Measurements from ENCODE around the gene MRPL14. TPM values are rescaled to one million over a fixed set of nuclear protein-coding genes. Genes with fewer than 3 reads are reported as not detected.
A peak's percentile ranks its signal among the peaks of the same experiment; 100 is the strongest.

The MRPL14 gene
- total RNA-seq, 1 donor from 2014 or later: 66.6 TPM

DNA sequence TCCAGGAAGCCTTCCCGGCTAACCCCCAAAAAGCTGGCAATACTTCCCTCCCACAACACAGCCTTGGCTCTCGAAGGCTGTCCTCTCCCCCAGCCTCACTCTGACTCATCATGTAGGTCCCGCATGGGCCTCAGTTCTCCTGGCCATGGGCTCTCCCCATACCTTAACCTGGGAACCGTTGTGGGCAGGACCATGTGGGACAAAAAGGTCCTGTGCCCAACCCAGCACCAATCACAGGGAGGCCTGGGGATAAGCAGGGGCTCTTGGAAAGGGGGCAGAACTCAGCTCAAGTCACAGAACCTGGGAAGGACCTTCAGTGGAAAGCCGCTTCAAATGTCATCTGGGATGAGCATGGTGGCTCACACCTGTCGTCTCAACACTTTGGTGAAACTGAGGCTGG is 45.5 kb downstream of the MRPL14 start:
- DNase-seq (ENCODE audit: low read depth): no peak

DNA sequence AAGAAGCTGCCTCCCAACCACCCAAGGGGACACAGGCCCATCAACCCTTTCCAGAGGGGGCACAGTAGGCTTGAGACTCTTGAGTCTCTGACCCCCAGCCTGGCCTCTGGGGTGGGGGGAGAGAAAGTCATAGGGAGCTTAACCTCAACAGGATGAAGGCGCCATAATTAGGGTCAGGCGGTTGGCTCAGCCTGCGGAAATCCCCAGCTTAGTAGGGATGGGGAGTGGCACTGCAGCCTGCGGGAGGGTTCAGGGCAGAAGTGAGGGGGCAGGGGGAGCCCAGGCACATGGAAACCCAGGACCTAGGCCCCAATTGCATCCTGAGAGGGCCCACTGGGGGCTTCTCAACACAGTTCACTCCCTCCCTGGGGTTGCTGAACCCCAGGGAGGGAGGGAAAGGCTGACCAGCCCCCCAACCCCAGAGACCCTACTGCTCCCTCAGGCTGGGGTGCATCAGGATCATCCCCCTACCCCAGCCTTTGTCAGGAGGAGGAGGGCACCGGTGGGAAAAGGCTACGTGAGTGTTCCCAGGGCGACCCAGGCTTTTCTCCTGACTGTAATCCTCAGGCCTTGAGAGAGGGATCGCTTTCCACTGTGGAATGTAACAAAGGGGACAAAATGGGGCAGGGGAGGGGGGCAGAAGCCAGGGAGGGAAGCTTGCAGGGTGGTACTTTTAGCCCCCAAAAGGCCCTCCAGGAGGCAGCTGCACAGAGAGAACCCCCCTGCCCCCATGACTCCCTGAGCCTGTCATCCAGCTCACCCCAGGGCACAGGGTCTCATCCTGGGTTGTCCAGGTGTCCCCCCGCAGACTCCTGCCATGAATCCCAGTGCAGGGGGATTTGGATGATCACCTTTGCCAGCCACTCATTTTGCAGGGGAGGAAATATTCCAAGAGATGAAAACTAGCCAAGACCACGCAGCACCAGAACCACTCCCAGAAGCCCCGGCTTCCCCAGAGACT is 46.4 kb downstream of the MRPL14 start:
- DNase-seq (ENCODE audit: low read depth): no peak

DNA sequence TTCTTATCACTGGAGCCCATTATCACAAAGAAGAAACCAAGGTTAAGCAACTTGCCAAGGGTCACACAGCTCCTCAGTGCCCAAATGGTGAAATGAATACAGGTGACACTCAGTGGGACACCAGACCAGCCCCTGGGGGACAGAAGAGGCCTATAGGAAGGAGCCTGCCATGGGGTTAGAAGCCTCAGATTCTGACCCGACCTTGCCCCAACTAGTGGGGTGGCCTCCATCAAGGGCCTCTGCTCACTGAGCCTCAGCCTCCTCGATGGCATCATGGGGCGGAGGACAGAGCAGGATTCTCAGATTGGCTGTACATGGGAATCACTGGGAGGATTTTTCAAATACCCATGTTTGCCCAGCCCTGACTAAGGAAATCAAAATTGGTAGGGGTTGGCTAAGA is 47.6 kb downstream of the MRPL14 start:
- no peak for DNase-seq (ENCODE audit: low read depth)

DNA sequence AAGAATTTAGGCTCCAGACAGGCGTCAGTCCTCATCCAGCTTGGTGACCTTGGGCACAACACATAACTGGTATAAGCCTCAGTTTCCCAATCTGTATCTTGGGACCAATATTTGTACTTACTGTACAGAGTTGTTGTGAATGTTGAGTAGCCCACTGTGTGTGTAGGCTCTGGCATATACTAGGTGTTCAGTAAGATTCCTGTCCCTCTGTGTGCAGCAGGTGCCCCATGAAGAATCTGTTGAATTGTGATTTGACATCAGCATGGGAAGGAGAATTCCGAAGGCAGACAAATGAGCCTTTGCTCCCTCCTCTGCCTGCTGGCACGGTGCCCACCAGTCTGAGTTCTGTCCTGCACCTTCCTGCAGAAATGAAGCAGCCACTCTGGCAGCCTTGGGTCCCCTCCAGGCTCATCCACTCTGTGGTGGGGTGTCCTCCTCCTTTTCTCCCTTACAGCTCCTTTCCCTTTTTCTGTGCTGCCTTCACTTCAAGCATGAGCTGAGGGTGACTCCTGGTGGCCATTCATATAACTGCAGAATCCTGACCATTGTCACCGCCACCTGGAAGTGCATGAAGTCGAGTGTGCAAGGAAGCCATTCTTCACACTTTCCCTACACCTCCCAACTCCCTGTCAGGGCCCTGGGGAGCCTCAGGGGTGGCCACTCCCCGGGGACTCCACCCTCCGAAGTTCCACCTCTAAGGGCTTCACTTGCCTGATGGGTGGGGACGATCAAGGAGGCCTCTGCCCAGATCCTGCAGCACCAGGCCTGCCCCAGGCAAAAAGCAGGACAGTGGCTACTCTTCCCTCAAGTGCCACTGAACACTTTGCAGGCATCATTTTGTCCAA is 48.2 kb downstream of the MRPL14 start:
- DNase-seq (ENCODE audit: low read depth): peak; percentile 77

DNA sequence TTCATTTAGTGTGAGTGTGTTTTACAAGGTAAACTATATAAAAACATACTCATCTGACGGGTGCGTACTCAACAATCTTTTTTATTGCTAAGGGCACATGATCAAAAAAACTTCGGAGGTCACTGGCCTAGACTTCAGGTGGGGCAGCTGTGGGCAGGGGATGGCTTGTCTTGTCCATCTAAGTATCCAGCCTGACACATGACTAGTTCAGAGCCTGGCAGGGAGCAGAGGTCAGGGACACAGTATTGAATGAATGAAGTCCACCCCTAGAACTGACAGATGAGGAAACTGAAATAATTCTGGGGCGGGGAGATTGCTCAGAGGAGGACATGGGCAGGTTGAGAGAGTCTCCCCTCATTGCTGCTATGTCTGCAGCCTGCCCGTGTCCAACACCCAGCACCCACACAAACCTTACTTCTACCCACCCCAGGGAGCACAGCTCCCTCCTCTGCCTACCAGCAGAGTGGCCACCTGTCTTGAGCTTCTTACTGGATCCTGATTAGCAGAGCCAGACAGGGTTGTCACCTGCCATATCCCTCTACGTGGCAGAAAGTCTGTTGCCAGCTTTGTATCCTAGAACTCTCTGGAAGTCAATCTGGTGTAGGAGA is 48.9 kb downstream of the MRPL14 start:
- DNase-seq (ENCODE audit: low read depth): no peak

DNA sequence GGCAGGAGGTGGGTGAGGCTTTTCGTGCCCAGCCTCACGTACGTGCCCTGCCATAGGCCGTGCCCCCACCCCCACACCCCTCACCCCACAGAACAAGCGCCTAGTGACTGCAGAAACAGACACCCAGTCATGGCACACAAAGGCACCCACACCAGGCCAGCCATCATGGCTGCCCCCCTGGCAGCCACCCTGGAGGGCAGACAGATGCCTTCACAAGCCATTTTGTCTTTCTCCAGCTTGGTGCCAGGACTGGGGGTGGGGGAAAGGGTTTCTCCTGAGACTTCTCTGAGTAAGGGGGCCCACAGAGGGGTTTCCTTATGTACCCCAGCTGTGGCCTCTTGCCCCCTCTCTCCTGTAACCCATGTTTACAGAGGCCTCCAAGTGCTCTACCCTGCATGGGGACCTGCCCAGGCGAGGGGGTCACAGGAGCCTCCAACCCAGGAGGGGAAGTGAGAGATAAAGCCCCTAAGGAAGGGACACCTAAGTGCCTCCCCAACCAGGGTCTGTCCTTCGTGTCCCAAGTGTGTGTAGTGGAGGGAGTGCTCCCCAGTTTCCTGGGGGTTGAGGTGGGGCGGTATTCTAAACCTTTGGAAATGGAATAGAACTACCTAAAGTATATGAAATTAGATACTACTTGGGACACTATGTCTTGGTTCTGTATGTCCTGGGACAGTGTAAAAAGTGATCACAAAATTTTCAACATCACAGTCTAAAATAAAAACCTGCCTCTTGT is 49.9 kb downstream of the MRPL14 start:
- no peak for DNase-seq (ENCODE audit: low read depth)

DNA sequence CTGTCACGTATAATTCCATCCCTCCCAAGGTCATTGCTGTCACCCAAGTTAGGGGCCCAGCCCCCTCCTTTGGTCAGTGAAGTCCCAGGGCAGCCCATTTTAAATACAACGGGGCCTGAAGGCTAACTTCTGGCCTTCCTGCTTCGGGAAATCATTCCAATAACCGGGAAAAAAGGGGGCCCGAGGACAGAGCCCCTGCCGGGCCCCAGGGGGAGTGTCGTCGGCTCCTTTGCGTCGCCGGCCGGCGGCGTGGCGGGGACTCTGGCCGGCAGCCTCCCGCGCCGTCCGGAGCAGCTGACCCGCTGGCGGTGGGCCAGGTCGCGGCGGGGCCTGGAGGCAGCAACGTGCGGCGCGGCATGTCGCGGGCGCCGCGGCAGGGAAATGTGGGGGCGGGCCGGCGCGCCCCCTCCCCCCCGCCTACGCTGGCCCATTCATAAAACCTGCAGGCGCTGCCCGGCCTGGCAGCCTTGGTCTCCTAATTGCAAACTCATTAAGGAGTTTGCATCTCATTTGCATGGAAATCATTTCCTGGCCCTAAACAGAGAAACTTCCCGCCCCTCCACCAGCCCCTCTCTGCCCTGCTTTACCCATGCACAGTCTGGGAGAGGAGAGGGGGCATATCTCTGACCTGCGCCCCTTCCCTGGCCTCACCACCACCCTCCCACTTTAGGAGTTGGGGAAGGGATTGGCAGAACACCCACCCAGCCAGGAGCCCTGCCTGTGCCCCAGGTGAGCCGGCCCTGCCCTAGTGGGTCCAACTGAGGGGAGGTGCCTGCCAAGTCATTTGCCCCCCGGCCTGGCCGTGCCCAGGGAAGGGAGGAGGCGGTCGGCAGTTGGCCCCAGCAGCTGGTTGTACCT is 50.7 kb downstream of the MRPL14 start:
- DNase-seq (ENCODE audit: low read depth): no peak

DNA sequence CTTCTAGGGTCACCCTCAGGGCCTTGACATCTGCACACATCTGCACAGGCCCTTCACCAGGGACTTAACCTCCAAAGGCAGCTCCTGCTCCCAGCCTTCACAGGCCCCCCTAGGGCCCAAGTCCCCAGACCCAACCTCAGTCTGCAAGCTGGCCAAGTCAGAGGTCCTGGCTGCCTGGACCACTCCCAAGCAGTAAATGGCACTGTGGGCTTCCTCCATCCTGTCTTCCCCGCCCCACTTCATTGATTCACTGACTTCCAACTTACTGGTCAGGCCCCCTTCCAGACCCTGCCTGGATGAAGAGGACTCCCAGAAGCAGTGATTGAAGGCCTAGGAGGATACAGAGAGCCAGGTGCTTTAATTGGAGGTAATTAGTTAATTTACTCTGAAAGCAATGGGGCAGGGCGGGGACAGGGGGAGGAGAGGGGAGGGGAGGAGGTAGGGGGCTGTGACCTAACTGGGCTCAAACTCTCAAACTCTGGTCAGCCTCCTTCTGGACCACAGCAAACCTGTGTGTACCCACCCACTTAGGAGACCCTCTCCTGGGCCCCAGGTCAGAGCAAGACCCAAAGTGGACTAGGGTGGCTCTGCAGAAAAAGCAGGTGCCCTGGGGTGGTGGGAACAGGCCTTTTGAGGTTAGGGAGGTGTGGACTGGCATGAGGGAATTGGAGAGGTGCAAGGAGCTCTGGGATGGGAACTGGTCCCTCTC is 51.5 kb downstream of the MRPL14 start:
- DNase-seq (ENCODE audit: low read depth): no peak

DNA sequence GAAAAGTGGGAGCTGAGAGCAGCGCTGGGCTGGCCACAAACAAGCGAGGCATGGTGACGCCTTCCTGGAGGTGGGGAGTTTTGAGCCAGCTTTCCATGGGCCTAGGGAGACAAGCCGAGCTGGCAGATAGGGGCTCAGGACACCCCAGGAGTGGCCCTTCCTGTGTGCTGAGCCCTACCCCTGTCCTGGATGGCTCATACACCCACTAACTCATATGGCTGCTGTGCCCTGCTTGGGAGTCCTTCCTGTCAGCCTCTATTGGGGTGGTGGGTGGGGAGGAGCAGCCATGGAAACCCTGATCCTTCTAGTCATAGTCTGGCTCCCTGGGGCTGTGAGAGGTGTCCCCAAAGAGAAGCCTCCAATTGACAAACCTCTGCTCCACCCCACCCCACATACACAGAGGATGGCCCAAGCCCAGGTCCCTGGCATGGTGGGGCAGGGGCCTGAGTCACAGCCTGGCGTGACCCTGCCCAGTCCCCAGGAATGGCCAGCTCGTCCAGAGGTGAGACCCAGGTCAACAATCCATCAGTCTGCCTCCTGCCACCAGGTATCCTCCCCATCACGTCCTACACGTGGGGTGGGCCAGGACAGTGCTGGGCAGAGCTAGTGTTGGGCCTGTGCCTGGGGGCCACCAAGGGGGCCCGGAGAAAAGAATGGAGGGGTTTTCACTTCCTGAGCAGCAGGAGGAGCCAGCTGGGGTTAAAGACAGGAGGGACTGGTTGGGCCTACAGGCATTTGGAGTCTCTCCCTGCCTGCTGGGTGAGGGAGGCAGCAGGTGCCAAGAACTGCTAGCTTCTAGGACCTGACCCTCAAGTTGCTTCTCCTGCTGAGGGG is 52.2 kb downstream of the MRPL14 start:
- no peak for DNase-seq (ENCODE audit: low read depth)

DNA sequence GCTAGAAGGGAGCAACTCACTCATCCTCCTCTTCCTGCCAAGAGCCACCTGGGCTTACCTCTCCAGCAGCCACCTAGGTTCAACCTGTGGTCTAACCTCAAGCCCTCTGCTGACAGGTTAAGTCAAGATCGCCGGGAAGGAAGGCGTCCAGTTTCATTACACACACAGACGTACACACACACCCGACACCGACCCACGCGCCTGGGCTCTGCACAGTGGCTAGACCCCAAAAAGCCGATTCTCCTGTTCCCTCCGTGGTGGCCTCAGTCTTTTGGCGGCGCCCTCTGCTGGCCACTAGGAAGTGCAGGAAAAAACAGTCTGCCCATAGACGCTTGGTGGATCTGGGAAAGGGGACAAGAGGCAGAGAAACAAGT is 52.8 kb downstream of the MRPL14 start:
- peak; percentile 85 for DNase-seq (ENCODE audit: low read depth)

DNA sequence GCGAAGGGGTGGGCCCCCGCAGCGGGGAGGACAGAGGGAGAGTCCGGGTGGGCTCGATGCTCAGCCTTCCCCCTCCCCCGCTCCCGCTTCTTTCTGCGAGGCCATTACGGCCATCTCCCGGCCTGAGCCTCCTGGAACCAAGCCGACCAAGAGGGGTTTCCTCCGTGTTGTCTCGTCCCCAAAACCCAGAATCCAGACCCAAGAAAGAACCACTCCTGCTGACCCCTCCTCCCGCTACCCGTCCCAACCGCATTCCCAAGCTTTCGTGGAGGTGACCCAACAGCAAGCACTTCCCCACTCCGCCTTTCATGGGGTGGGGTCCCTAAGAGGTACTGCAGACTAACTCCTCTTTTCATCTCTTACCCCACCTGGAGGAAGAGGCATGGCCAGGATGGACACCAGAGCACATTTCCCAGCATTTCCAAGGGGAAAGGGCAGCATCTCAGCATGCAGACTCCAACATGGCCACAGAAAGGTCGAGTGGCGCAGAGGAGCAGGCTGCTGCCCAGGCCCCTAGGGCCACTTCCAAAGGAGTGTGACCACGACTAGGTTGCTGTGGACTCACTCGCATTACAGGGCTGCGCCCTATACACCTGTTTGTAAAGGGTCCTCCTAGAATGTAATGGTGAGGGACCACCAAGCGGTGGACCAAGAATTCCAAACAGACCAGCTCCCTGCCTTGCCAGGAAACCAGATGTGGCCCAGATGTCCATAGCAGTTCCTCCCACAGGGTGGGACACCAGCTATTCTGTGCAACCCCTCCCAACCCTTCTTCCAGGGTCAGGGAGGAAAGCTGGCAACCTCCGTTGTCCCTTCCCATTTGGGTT is 53.4 kb downstream of the MRPL14 start:
- DNase-seq (ENCODE audit: low read depth): no peak

DNA sequence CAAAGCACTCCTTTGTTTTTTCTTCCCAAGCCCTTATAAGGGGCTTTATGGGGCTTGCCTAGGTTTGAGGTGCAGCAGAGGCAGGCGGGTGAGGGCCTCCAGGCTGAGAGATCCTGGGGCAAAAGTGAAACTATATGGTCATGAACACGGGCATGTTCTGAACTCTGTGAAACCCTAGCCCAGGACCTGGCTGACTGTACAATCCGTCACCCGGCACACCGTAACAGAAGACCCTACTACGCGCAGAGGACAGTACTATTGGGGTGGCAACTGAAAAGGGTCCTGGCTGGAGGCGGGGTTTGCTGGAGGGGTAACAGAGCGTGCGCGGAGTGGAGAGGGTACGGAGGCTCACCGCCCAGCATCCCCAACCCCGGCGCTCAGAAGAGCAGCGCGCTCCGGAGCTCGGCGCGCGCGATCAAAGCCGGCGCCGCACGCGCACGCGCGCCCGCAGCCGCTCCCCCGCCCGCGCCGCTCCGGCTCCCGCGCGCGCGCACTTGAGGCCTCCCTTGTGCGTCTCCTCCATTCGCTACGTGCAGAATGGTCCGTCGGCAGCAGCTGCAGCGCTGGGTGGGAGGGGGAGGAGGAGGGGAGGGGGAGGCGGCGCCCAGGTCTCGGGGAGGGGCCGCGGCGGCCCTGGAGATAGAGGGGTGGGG is 54.2 kb downstream of the MRPL14 start:
- peak; percentile 89 for DNase-seq (ENCODE audit: low read depth)

DNA sequence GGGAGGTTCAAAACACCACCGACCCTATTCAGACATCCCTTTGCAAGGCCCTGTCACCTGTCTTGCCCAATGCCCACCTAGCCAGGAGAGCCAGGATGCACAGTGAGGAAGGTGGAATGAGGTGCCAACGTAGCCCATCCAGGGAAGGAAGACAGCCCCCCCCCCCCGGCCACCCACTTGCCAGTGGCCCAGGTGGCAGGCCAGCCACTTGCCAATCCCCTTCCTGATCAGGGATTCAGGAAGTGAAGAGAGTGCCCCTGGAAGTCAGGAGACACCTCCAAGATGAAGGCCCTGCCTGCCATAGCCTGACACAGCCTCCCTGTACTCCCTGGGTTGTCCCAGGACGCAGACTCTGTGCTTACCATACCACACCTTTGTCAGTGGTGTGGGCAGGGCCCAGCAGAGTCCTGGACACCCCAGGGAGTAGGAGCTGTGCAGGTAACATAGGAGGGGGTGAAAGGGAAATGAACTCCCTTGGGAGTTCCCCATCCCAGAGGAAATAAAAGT is 54.7 kb downstream of the MRPL14 start:
- no peak for DNase-seq (ENCODE audit: low read depth)

DNA sequence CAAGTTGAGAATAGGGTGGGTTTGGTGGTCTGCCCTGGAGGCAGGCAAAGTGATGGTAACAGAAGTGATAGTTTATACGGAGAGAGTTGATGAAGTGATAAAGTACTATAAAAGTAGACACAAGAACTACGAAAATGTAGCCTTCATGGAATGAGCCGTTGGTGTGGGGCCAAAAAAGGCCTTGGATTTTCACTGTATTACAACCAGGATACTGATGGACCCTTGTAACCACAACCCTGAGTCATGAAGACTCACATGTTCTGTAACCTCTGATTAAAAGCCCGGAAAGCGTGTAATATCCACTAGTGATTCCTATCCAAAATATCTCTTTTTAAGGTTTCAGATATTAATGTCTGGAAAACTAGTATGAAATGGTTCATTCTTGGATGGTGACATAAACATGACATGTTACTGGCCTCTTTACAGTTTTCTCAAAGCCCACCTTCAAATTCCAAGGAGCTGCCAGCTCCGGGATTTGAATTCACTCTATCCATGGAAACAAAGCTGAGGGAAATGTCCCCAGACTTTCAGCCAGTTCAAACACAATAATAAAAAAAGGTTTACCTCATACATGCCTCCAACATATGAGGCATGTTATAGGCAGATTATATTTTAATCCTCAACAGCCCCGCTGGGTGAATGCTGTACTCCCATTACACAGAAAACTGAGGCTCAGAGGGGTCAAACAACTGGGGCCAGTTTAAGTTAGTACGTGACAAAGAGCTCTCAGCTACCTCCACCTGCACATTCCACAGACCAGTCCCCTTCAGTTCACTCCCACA is 55.4 kb downstream of the MRPL14 start:
- peak; percentile 76 for DNase-seq (ENCODE audit: low read depth)

DNA sequence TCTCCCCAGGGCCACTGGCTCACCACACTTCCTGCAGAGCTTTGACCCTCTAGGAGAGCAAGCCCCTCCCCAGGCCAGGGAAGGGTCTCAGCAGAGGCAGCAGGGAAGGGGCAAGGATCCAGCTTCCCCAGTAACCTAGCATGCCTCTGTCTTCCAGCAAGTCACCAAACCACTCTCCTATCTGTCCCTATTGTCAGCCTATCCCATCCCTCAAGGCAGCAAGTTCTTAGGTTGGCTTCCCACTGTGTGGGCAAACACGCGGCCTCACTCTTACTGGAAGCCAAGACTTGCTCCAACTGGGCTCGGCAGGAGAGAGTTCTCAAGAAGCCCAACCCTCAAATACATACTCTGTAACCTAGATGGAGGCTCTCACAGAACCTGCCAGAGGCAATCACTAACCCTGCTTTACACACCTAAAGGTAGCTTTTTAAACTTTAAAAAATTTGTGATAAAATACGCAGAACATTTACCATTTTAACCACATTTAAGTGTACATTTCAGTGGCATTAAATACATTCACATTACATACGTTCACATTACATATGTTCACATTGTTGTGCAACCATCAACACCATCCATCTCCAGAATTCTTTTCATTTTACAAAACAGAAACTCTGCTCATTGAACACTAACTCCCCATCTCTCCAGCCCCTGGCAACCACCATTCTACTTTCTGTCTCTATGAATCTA is 58.5 kb downstream of the MRPL14 start:
- no peak for DNase-seq (ENCODE audit: low read depth)
